ENCODE results near the gene NAPB.

The NAPB gene

DNA sequence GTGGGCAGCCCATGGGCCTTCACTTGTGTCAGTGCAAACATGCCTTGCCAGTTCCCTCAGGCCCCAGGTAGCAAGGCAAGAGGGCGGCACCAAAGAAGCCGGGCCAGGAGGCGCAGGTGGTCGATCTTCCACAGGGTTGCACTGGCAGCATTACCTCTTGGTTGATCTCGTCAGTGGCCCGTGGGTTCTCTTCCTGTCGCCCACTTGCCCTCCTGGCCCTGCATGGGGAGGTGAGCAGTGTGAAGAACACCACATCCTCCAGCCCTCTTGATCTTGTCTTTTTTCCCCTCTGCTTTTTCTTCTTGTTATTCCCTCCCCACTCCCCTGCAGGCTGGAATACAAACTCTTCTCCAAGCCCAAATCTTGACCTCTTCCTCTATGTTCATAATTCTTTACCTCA lies 34.4 kb upstream of the NAPB start:
- Histone ChIP-seq H4K20me1 (ENCODE audit: insufficient read depth, low read length) (no peaks in the 10 kb centered on the region), H3K79me2 (ENCODE audit: low read length) (no peaks in the 10 kb centered on the region), H3K4me1 (ENCODE audit: low read length) (no peaks in the 10 kb centered on the region), H3K4me3 (ENCODE audit: low read length) (no peak overlapping the region), H3K27ac (ENCODE audit: low read length) (no peak overlapping the region), H3K36me3 (replicated peaks; ENCODE audit: insufficient read depth, low read length) (no peaks in the 10 kb centered on the region), H3K27me3 (replicated peaks; ENCODE audit: insufficient read depth, low read length) (no peaks in the 10 kb centered on the region), H3K9me2 (replicated peaks; ENCODE audit: insufficient read depth, low read length) (no peaks in the 10 kb centered on the region), H3K4me2 (ENCODE audit: low read depth, low read length) (no peak overlapping the region), H3K9ac (ENCODE audit: low read length) (no peak overlapping the region), H2AFZ (ENCODE audit: low read length) (no peak overlapping the region), H3K9me3 (replicated peaks; ENCODE audit: insufficient read depth, low read length) (no peaks in the 10 kb centered on the region), H3F3A (ENCODE audit: insufficient read depth, low read length) (no peaks in the 10 kb centered on the region)
- TF ChIP-seq, protein P1, sequence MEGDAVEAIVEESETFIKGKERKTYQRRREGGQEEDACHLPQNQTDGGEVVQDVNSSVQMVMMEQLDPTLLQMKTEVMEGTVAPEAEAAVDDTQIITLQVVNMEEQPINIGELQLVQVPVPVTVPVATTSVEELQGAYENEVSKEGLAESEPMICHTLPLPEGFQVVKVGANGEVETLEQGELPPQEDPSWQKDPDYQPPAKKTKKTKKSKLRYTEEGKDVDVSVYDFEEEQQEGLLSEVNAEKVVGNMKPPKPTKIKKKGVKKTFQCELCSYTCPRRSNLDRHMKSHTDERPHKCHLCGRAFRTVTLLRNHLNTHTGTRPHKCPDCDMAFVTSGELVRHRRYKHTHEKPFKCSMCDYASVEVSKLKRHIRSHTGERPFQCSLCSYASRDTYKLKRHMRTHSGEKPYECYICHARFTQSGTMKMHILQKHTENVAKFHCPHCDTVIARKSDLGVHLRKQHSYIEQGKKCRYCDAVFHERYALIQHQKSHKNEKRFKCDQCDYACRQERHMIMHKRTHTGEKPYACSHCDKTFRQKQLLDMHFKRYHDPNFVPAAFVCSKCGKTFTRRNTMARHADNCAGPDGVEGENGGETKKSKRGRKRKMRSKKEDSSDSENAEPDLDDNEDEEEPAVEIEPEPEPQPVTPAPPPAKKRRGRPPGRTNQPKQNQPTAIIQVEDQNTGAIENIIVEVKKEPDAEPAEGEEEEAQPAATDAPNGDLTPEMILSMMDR (IDR thresholded peaks at IDR 0.05; ENCODE audit: low read length): no peak
- no peak for TF ChIP-seq EZH2 (optimal IDR thresholded peaks at IDR 0.05; ENCODE audit: low read depth, low read length)
- TF ChIP-seq EZH2phosphoT487 (IDR thresholded peaks at IDR 0.05; ENCODE audit: low read length): no peak
- DNase-seq: no peak

DNA sequence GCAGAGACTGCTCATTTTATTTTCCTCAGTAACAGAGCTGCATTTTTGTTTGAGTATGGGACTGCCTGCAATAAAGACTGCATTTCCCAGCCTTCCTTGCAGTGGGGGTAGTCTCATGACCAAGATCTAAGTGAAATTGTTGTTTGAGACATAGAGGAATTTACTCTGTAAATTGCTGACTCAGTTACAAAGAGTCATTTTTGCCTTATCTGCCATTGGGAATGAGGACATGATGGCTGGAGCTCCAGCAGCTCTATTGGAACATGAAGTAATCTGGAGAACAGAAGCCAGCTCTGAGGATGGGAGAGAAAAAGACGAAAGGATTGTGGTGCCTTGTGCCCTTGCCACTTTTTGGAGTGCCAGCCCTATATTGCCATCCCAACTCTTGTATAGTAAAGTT lies 33.5 kb upstream of the NAPB start:
- Histone ChIP-seq H3K27me3 (replicated peaks; ENCODE audit: insufficient read depth, low read length) (no peaks in the 10 kb centered on the region), H3K9ac (ENCODE audit: low read length) (no peak overlapping the region)
- no peak for DNase-seq

DNA sequence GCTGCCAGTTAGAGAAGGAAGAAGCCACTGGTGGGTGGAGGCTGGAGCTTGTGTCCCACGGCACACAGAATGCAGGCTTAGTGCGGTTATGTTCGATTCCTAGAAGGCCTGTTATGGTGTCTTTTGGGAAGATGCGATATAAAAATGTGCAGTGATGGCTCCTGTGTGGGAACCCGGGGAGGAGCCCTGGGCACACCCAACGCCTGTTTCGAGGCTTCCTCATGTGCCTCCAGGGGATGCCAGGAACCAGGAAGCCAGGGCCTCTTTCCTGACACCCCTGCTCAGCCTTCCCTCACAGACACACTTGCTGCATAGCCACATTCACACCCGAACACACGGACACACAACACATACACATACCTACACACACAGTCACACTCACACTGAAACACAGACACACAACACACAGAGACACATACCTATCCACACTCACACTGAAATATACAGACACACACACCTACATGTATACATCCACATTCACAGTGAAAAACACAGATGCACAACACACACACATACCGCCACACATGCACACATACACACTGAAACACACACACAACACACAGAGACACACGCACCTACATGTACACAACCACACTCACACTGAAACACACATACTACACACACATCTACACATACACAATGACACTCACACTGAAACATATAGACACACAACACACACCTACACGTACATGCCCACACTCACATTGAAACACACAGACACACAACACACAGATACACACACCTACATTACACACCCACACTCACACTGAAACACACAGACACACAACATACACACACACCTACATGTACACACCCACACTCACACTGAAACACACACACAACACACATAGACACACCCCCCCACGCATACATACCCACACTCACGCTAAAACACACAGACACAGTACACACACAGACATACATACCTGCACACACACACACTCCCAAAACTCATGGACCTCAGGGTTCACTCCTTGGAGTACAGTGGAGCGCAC lies 32.6 kb upstream of the NAPB start:
- Histone ChIP-seq H3K4me1 (ENCODE audit: low read length) (no peaks in the 10 kb centered on the region), H3F3A (ENCODE audit: insufficient read depth, low read length) (no peaks in the 10 kb centered on the region), H3K36me3 (replicated peaks; ENCODE audit: insufficient read depth, low read length) (no peaks in the 10 kb centered on the region), H3K4me2 (ENCODE audit: low read depth, low read length) (no peak overlapping the region), H3K4me3 (ENCODE audit: low read length) (no peak overlapping the region), H3K79me2 (ENCODE audit: low read length) (no peaks in the 10 kb centered on the region), H3K9me3 (replicated peaks; ENCODE audit: insufficient read depth, low read length) (no peaks in the 10 kb centered on the region), H3K27me3 (replicated peaks; ENCODE audit: insufficient read depth, low read length) (no peaks in the 10 kb centered on the region), H3K9me2 (replicated peaks; ENCODE audit: insufficient read depth, low read length) (no peaks in the 10 kb centered on the region), H3K27ac (ENCODE audit: low read length) (no peak overlapping the region), H3K9ac (ENCODE audit: low read length) (no peak overlapping the region), H2AFZ (ENCODE audit: low read length) (no peak overlapping the region), H4K20me1 (ENCODE audit: insufficient read depth, low read length) (no peaks in the 10 kb centered on the region)
- TF ChIP-seq, protein P1 (IDR thresholded peaks at IDR 0.05; ENCODE audit: low read length): no peak
- TF ChIP-seq EZH2phosphoT487 (IDR thresholded peaks at IDR 0.05; ENCODE audit: low read length) (no peak), EZH2 (optimal IDR thresholded peaks at IDR 0.05; ENCODE audit: low read depth, low read length) (no peak)
- no peak for DNase-seq

More for the DNA sequence above, 33.5 kb upstream of the NAPB start:
- no peaks in the 10 kb centered on the region for H3F3A ChIP-seq (ENCODE audit: insufficient read depth, low read length)
- H3K4me3 ChIP-seq (ENCODE audit: low read length): no peak overlapping the region
- TF ChIP-seq EZH2phosphoT487 (IDR thresholded peaks at IDR 0.05; ENCODE audit: low read length): no peak
- TF ChIP-seq, protein P1 (IDR thresholded peaks at IDR 0.05; ENCODE audit: low read length): no peak
- TF ChIP-seq EZH2 (optimal IDR thresholded peaks at IDR 0.05; ENCODE audit: low read depth, low read length): no peak
- no peak overlapping the region for H2AFZ ChIP-seq (ENCODE audit: low read length)
- H3K27ac ChIP-seq (ENCODE audit: low read length): no peak overlapping the region
- H3K9me2 ChIP-seq (replicated peaks; ENCODE audit: insufficient read depth, low read length): no peaks in the 10 kb centered on the region
- no peaks in the 10 kb centered on the region for H3K4me1 ChIP-seq (ENCODE audit: low read length)
- H4K20me1 ChIP-seq (ENCODE audit: insufficient read depth, low read length): no peaks in the 10 kb centered on the region
- H3K36me3 ChIP-seq (replicated peaks; ENCODE audit: insufficient read depth, low read length): no peaks in the 10 kb centered on the region
- H3K79me2 ChIP-seq (ENCODE audit: low read length): no peaks in the 10 kb centered on the region
- no peaks in the 10 kb centered on the region for H3K9me3 ChIP-seq (replicated peaks; ENCODE audit: insufficient read depth, low read length)
- H3K4me2 ChIP-seq (ENCODE audit: low read depth, low read length): no peak overlapping the region

All from MM.1S (cell line).